GM10248 (cell line): ENCODE results near the gene FFAR3.

Experiments used
- CTCF ChIA-PET: fragments of 300-600 bp; sonication (Branson Sonifier 250); formaldehyde crosslinking; extraction: SDS; loops from one replicate; lab custom pipeline; 2021; ENCODE audit warnings: antibody characterized with exemption; lab: Yijun Ruan, JAX
- POLR2A ChIA-PET: fragments of 350-650 bp; sonication (Branson Sonifier 250); formaldehyde crosslinking; extraction: SDS; loops from one replicate; lab custom pipeline; 2020; ENCODE audit warnings: antibody characterized with exemption; lab: Yijun Ruan, JAX
- DNase-seq: peaks from one replicate; pipeline ENCODE4 v3.0.0; 2012; ENCODE audit errors: extremely low spot score
- CTCF ChIP-seq: IDR thresholded peaks from 2 replicates; pipeline ENCODE4 v1.5.1; 2012; ENCODE audit warnings: mild to moderate bottlenecking, low read depth; ENCODE audit errors: extremely low read depth, missing control alignments, control extremely low read depth

The FFAR3 gene

GRCh38 chr19:35360880-35361420 lies 2.7 kb downstream of the FFAR3 start:
- ChIA-PET POLR2A (no interaction called here), CTCF (interaction anchor here (0.9 to 3.2 kb wide), 4 partner anchors 8 to 134 kb away, joined by 3 to 23 read pairs (median 6); no protein-coding TSS in a partner anchor)
- DNase-seq, result no peak
- TF ChIP-seq CTCF, result no peak

GRCh38 chr19:35362261-35363000 lies 4.2 kb downstream of the FFAR3 start:
- POLR2A ChIA-PET, result interaction anchor here (0.6 to 1.0 kb wide), 2 partner anchors 12 to 88 kb away, joined by 3 to 10 read pairs; no protein-coding TSS in a partner anchor
- TF ChIP-seq CTCF, result no peak
- CTCF ChIA-PET, result interaction anchor here (0.6 to 3.2 kb wide), 8 partner anchors 10 to 135 kb away, joined by 3 to 23 read pairs (median 4); no protein-coding TSS in a partner anchor
- no peak for DNase-seq

GRCh38 chr19:35363001-35363590 lies 4.8 kb downstream of the FFAR3 start:
- no peak for TF ChIP-seq CTCF
- ChIA-PET CTCF (interaction anchor here (1.2 to 3.2 kb wide), 4 partner anchors 10 to 106 kb away, joined by 3 to 23 read pairs (median 8); no protein-coding TSS in a partner anchor), POLR2A (interaction anchor here (0.6 to 1.0 kb wide), 2 partner anchors 12 to 88 kb away, joined by 3 to 10 read pairs; no protein-coding TSS in a partner anchor)
- no peak for DNase-seq

GRCh38 chr19:35363711-35364425 lies 5.6 kb downstream of the FFAR3 start:
- no peak for DNase-seq
- TF ChIP-seq CTCF, result no peak
- CTCF ChIA-PET, result interaction anchor here (1.2 to 3.8 kb wide), 5 partner anchors 11 to 105 kb away, joined by 3 to 23 read pairs (median 13); no protein-coding TSS in a partner anchor
- POLR2A ChIA-PET, result interaction anchor here (1.0 kb wide), 1 partner anchor 13 kb away, joined by 3 read pairs; no protein-coding TSS in a partner anchor

- TF ChIP-seq CTCF, result no peak
- no peak for DNase-seq
- ChIA-PET POLR2A (no interaction called here), CTCF (interaction anchor here (0.6 to 3.8 kb wide), 4 partner anchors 12 to 130 kb away, joined by 3 to 23 read pairs (median 6); no protein-coding TSS in a partner anchor)
Measured at GRCh38 chr19:35365303-35365702, 7.0 kb downstream of the FFAR3 start.
